BLaER1 (cell line): ENCODE results near the gene VAMP3.
A peak's percentile ranks its signal among the peaks of the same experiment; 100 is the strongest.
"Not testable (repeated sequence)": the region's sequence is repeated elsewhere in the genome, so short reads cannot be mapped to it uniquely, and the experiment has no call there.

Experiments used
- H3K27ac ChIP-seq: shearing (Covaris generic); formaldehyde crosslinking; 2 replicates; pipeline ENCODE4 v1.8.1; 2022
- H3K27me3 ChIP-seq: shearing (Covaris generic); formaldehyde crosslinking; 2 replicates; pipeline ENCODE4 v1.8.1; 2022
- H3K36me3 ChIP-seq: shearing (Covaris generic); formaldehyde crosslinking; 2 replicates; pipeline ENCODE4 v1.8.1; 2022
- H3K4me1 ChIP-seq: shearing (Covaris generic); formaldehyde crosslinking; 2 replicates; pipeline ENCODE4 v1.8.1; 2022
- H3K4me2 ChIP-seq: shearing (Covaris generic); formaldehyde crosslinking; 2 replicates; pipeline ENCODE4 v1.8.1; 2022
- H3K4me3 ChIP-seq: shearing (Covaris generic); formaldehyde crosslinking; 2 replicates; pipeline ENCODE4 v1.8.1; 2022
- H3K9ac ChIP-seq: shearing (Covaris generic); formaldehyde crosslinking; 2 replicates; pipeline ENCODE4 v1.8.1; 2022
- H3K9me3 ChIP-seq: shearing (Covaris generic); formaldehyde crosslinking; 2 replicates; pipeline ENCODE4 v1.8.1; 2022
- H4K20me1 ChIP-seq: shearing (Covaris generic); formaldehyde crosslinking; 2 replicates; pipeline ENCODE4 v1.8.1; 2022
- Cebpa-rat ChIP-seq: shearing (Covaris generic); IDR thresholded peaks from 2 replicates; pipeline ENCODE4 v1.8.1; 2022

The VAMP3 gene

GRCh38 chr1:7781501-7781900 is 10.4 kb downstream of the VAMP3 start:
- peaks cover 43% of the 10 kb centered on the region for H3K36me3 ChIP-seq
- H3K4me2 ChIP-seq = peak overlapping the region; percentile 88
- H3K4me3 ChIP-seq = no peak overlapping the region
- no peak overlapping the region for H3K9ac ChIP-seq
- H3K9me3 ChIP-seq = no peaks in the 10 kb centered on the region; the same call in 1 of the 2 replicates
- H3K27ac ChIP-seq = no peak overlapping the region
- no peak for TF ChIP-seq Cebpa-rat
- no peaks in the 10 kb centered on the region for H3K27me3 ChIP-seq
- peaks cover 17% of the 10 kb centered on the region; the same call in 1 of the 2 replicates for H4K20me1 ChIP-seq
- peaks cover 46% of the 10 kb centered on the region for H3K4me1 ChIP-seq

GRCh38 chr1:7781923-7782495 is 10.9 kb downstream of the VAMP3 start:
- Histone ChIP-seq H3K36me3 (peaks cover 38% of the 10 kb centered on the region), H3K9ac (no peak overlapping the region), H3K4me2 (peak overlapping the region; percentile 88), H3K4me3 (no peak overlapping the region), H3K9me3 (no peaks in the 10 kb centered on the region; the same call in 1 of the 2 replicates), H4K20me1 (peaks cover 12% of the 10 kb centered on the region; the same call in 1 of the 2 replicates), H3K27me3 (no peaks in the 10 kb centered on the region), H3K27ac (no peak overlapping the region), H3K4me1 (peaks cover 46% of the 10 kb centered on the region)
- TF ChIP-seq Cebpa-rat = no peak

GRCh38 chr1:7783178-7783711 is 12.1 kb downstream of the VAMP3 start:
- H3K27ac ChIP-seq = peak overlapping the region; percentile 38; the same call in 1 of the 2 replicates

GRCh38 chr1:7783826-7784491 is 12.9 kb downstream of the VAMP3 start, which contains the start of gene PER3:
PER3 (plus strand) TSS chr1:7784291; CDS start chr1:7784878, 587 bp downstream.
- Histone ChIP-seq H3K9ac (peak within 1 kb of the TSS; percentile 65), H3K27me3 (no peaks in the 10 kb centered on the region), H3K4me1 (peaks cover 35% of the 10 kb centered on the region), H4K20me1 (0 out of 2 replicates have a peak, but pooled peaks cover 6% of the 10 kb centered on the region), H3K4me2 (peak within 1 kb of the TSS; percentile 88), H3K4me3 (peak within 1 kb of the TSS; percentile 71), H3K27ac (peak within 1 kb of the TSS; percentile 38; the same call in 1 of the 2 replicates), H3K36me3 (peaks cover 20% of the 10 kb centered on the region), H3K9me3 (peaks cover 4% of the 10 kb centered on the region; the same call in 1 of the 2 replicates)
- no peak for TF ChIP-seq Cebpa-rat

More at GRCh38 chr1:7783178-7783711, 12.1 kb downstream of the VAMP3 start:
- peak overlapping the region; percentile 88 for H3K4me2 ChIP-seq
- 0 out of 2 replicates have a peak, but pooled peaks cover 6% of the 10 kb centered on the region for H4K20me1 ChIP-seq
- H3K27me3 ChIP-seq = no peaks in the 10 kb centered on the region
- peaks cover 26% of the 10 kb centered on the region for H3K36me3 ChIP-seq
- peak overlapping the region; percentile 65 for H3K9ac ChIP-seq
- peak overlapping the region; percentile 70 for H3K4me3 ChIP-seq
- no peak for TF ChIP-seq Cebpa-rat
- H3K4me1 ChIP-seq = peaks cover 35% of the 10 kb centered on the region
- no peaks in the 10 kb centered on the region; the same call in 1 of the 2 replicates for H3K9me3 ChIP-seq

GRCh38 chr1:7784492-7785071 is 13.5 kb downstream of the VAMP3 start:
- peaks cover 10% of the 10 kb centered on the region for H3K9me3 ChIP-seq
- H3K36me3 ChIP-seq = peaks cover 21% of the 10 kb centered on the region
- peak overlapping the region; percentile 59 for H3K4me2 ChIP-seq
- H3K9ac ChIP-seq = no peak overlapping the region
- 0 out of 2 replicates have a peak, but pooled peaks cover 6% of the 10 kb centered on the region for H4K20me1 ChIP-seq
- H3K27ac ChIP-seq = no peak overlapping the region
- H3K4me1 ChIP-seq = peaks cover 35% of the 10 kb centered on the region
- H3K27me3 ChIP-seq = no peaks in the 10 kb centered on the region
- no peak for TF ChIP-seq Cebpa-rat
- peak overlapping the region; percentile 71 for H3K4me3 ChIP-seq

- Histone ChIP-seq H3K4me2 (no peak overlapping the region), H3K4me3 (no peak overlapping the region), H3K36me3 (peaks cover 21% of the 10 kb centered on the region), H3K9me3 (peaks cover 15% of the 10 kb centered on the region), H4K20me1 (0 out of 2 replicates have a peak, but pooled peaks cover 6% of the 10 kb centered on the region), H3K27ac (no peak overlapping the region), H3K27me3 (no peaks in the 10 kb centered on the region), H3K9ac (no peak overlapping the region), H3K4me1 (peaks cover 35% of the 10 kb centered on the region)
- no peak for TF ChIP-seq Cebpa-rat
These were observed 14.0 kb downstream of the VAMP3 start for GRCh38 chr1:7785108-7785507.

- H4K20me1 ChIP-seq = no peaks in the 10 kb centered on the region
- TF ChIP-seq Cebpa-rat = no peak
- H3K4me1 ChIP-seq = peaks cover 19% of the 10 kb centered on the region
- no peaks in the 10 kb centered on the region for H3K27me3 ChIP-seq
- no peak overlapping the region for H3K4me3 ChIP-seq
- H3K9ac ChIP-seq = no peak overlapping the region
- H3K9me3 ChIP-seq = peaks cover 32% of the 10 kb centered on the region
- no peak overlapping the region for H3K4me2 ChIP-seq
- peaks cover 27% of the 10 kb centered on the region for H3K36me3 ChIP-seq
- no peak overlapping the region for H3K27ac ChIP-seq
These were observed 15.7 kb downstream of the VAMP3 start for GRCh38 chr1:7786795-7787194.

GRCh38 chr1:7789828-7790227 is 18.7 kb downstream of the VAMP3 start:
- Histone ChIP-seq H3K4me3 (no peak overlapping the region), H3K27me3 (no peaks in the 10 kb centered on the region), H4K20me1 (no peaks in the 10 kb centered on the region), H3K36me3 (peaks cover 31% of the 10 kb centered on the region), H3K4me1 (no peaks in the 10 kb centered on the region), H3K9ac (no peak overlapping the region), H3K9me3 (peaks cover 46% of the 10 kb centered on the region), H3K4me2 (no peak overlapping the region), H3K27ac (no peak overlapping the region)
- TF ChIP-seq Cebpa-rat = no peak

GRCh38 chr1:7791027-7791426 is 19.9 kb downstream of the VAMP3 start:
- H3K27ac ChIP-seq, H3K9ac ChIP-seq, H3K4me2 ChIP-seq, H3K27me3 ChIP-seq, H4K20me1 ChIP-seq, H3K4me1 ChIP-seq: not testable (repeated sequence)
- H3K36me3 ChIP-seq = peaks cover 31% of the 10 kb centered on the region
- H3K4me3 ChIP-seq = peak overlapping the region; percentile 16; the same call in 1 of the 2 replicates
- peaks cover 46% of the 10 kb centered on the region for H3K9me3 ChIP-seq

- Histone ChIP-seq H3K27me3 (no peaks in the 10 kb centered on the region), H3K9me3 (peaks cover 28% of the 10 kb centered on the region), H3K4me3 (no peak overlapping the region), H3K4me1 (no peaks in the 10 kb centered on the region), H3K9ac (no peak overlapping the region), H3K27ac (no peak overlapping the region), H3K4me2 (no peak overlapping the region), H4K20me1 (no peaks in the 10 kb centered on the region), H3K36me3 (peaks cover 18% of the 10 kb centered on the region)
- TF ChIP-seq Cebpa-rat = no peak
These were observed 24.3 kb downstream of the VAMP3 start for GRCh38 chr1:7795406-7795805.
